ENCODE measurements around the gene PCDHA8. TPM values are rescaled to one million over a fixed set of nuclear protein-coding genes. Genes with fewer than 3 reads are reported as not detected.

PCDHA8 gene
- total and polyA plus RNA-seq, 9 donors = 0.02 to 0.72 (median 0.37) TPM; not detected in 1

DNA sequence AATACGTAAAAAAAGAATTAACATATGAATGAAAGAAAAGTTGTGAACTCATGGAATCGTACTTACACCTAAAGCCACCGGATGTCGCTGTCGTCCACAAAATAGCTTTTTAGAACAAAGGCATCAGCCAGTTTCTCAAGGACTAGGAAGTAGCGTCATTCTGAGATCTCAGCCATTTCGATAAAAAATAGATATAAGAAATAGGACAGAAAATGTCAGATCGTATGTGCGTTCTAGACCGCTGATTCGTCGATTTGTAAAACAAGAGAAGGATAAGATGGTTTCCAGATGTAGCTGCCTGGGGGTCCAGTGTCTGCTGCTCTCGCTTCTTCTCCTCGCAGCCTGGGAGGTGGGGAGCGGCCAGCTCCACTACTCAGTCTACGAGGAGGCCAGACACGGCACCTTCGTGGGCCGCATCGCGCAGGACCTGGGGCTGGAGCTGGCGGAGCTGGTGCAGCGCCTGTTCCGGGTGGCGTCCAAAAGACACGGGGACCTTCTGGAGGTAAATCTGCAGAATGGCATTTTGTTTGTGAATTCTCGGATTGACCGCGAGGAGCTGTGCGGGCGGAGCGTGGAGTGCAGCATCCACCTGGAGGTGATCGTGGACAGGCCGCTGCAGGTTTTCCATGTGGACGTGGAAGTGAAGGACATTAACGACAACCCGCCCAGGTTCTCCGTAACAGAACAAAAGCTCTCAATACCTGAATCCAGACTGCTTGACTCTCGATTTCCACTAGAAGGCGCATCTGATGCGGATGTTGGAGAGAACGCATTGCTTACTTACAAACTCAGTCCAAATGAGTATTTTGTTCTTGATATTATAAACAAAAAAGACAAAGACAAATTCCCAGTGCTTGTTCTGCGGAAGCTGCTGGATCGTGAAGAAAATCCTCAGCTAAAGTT, 15.0 kb downstream of the PCDHA8 start, which contains the start of gene PCDHA10:
Gene PCDHA10 (plus strand): TSS at position 126 of the 903 bp plus-strand sequence. CDS start 152 bp downstream, at position 278.
- peak in 1 of 5 donors; percentile 34 for DNase-seq
- TF ChIP-seq EP300 (IDR thresholded peaks at IDR 0.05) (no peak), POLR2A (IDR thresholded peaks at IDR 0.05) (no peak)
- TF ChIP-seq, protein P1, sequence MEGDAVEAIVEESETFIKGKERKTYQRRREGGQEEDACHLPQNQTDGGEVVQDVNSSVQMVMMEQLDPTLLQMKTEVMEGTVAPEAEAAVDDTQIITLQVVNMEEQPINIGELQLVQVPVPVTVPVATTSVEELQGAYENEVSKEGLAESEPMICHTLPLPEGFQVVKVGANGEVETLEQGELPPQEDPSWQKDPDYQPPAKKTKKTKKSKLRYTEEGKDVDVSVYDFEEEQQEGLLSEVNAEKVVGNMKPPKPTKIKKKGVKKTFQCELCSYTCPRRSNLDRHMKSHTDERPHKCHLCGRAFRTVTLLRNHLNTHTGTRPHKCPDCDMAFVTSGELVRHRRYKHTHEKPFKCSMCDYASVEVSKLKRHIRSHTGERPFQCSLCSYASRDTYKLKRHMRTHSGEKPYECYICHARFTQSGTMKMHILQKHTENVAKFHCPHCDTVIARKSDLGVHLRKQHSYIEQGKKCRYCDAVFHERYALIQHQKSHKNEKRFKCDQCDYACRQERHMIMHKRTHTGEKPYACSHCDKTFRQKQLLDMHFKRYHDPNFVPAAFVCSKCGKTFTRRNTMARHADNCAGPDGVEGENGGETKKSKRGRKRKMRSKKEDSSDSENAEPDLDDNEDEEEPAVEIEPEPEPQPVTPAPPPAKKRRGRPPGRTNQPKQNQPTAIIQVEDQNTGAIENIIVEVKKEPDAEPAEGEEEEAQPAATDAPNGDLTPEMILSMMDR (IDR thresholded peaks at IDR 0.05) = no peak
- Histone ChIP-seq H3K4me3 (peak within 1 kb of the TSS; percentile 28), H3K27me3 (no peaks in the 10 kb centered on the region), H3K36me3 (no peaks in the 10 kb centered on the region), H3K9me3 (no peaks in the 10 kb centered on the region), H3K4me1 (ENCODE audit: insufficient read depth) (no peaks in the 10 kb centered on the region), H3K27ac (no peak within 1 kb of the TSS)
- WGBS, 3 donors = 18 to 29% methylated on average over 44 of the region's 44 CpGs; no CpG with 5 or more reads in 1 of the 3 donors
- intact Hi-C loops (cut with DNase I) = no loop called here

DNA sequence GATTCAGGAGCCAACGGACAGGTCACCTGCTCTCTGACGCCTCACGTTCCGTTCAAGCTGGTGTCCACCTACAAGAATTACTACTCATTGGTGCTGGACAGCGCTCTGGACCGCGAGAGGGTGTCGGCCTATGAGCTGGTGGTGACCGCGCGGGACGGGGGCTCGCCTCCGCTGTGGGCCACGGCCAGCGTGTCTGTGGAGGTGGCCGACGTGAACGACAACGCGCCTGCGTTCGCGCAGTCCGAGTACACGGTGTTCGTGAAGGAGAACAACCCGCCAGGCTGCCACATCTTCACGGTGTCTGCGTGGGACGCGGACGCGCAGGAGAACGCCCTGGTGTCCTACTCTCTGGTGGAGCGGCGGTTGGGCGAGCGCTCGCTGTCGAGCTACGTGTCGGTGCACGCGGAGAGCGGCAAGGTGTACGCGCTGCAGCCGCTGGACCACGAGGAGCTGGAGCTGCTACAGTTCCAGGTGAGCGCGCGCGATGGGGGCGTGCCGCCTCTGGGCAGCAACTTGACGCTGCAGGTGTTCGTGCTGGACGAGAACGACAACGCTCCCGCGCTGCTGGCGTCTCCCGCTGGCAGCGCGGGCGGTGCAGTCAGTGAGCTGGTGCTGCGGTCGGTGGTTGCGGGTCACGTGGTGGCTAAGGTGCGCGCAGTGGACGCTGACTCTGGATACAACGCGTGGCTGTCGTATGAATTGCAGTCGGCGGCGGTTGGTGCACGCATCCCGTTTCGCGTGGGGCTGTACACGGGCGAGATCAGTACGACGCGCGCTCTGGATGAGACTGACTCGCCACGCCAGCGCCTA, 16.4 kb downstream of the PCDHA8 start:
- Histone ChIP-seq H3K4me1 (ENCODE audit: insufficient read depth) (no peaks in the 10 kb centered on the region), H3K9me3 (peaks cover 0 to 3% of the 10 kb centered on the region in 2 donors), H3K27ac (no peak overlapping the region), H3K36me3 (no peaks in the 10 kb centered on the region), H3K27me3 (no peaks in the 10 kb centered on the region), H3K4me3 (no peak overlapping the region)
- intact Hi-C loops (cut with DNase I) = no loop called here
- TF ChIP-seq EP300 (IDR thresholded peaks at IDR 0.05) (no peak), POLR2A (IDR thresholded peaks at IDR 0.05) (no peak)
- TF ChIP-seq, protein P1 (IDR thresholded peaks at IDR 0.05) = no peak
- DNase-seq = no peak
- 48 to 61% methylated on average over 76 to 94 of the region's 94 CpGs; no CpG with 5 or more reads in 1 of the 3 donors for WGBS, 3 donors

DNA sequence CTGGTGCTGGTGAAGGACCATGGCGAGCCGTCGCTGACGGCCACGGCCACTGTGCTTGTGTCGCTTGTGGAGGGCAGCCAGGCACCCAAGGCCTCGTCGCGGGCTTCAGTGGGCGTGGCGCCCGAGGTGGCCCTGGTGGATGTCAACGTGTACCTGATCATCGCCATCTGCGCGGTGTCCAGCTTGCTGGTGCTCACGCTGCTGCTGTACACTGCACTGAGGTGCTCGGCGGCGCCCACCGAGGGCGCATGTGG, 16.9 kb downstream of the PCDHA8 start:
- DNase-seq = no peak
- no peak overlapping the region for H3K27ac ChIP-seq
- H3K4me1 ChIP-seq (ENCODE audit: insufficient read depth) = no peaks in the 10 kb centered on the region
- no peaks in the 10 kb centered on the region for H3K36me3 ChIP-seq
- 68 to 72% methylated on average over 10 to 17 of the region's 22 CpGs; no CpG with 5 or more reads in 1 of the 3 donors for WGBS, 3 donors
- intact Hi-C loops (cut with DNase I) = no loop called here
- TF ChIP-seq POLR2A (IDR thresholded peaks at IDR 0.05) = no peak
- TF ChIP-seq, protein P1 (IDR thresholded peaks at IDR 0.05) = no peak
- no peak overlapping the region for H3K4me3 ChIP-seq
- H3K9me3 ChIP-seq = peaks cover 0 to 8% of the 10 kb centered on the region in 2 donors
- H3K27me3 ChIP-seq = no peaks in the 10 kb centered on the region

DNA sequence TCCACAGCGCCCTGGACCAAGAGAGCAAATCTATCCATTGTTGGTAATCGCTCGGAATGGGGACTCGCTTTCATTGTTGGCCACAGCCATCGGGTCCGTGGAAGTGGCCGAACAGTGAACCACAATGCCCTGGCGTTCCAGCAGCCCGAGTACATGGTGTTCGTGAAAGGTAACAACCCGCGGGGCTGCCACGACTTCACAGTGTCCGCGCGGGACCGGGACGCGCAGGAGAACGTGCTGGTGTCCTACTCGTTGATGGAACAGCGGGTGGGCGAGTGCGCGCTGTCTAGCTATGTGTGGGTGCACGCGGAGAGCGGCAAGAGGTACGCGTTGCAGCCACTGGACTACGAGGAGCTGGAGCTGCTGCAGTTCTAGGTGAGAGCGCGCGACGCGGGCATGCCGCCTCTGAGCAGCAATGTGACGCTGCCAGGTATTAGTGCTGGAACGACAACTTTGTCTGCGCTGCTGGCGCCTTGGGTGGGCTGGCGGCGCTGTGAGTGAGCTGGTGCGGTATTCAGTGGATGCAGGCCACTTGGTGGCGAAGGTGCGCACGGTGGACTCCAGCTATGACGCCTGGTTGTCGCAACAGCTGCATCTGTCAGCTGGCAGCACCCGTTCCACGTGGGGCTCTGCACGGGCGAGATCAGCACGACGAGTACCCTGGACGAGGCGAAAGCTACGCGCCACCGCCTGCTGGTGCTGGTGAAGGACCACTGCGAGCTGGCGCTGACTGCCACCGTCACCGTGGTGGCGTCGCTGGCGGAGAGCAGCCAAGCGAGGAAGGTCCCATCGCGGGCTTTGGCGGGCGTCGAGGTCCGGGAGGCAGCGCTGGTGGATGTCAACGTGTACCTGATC, 21.7 kb downstream of the PCDHA8 start:
- DNase-seq = no peak

More for the DNA sequence above, 21.7 kb downstream of the PCDHA8 start:
- Histone ChIP-seq H3K4me1 (ENCODE audit: insufficient read depth) (no peaks in the 10 kb centered on the region), H3K27ac (no peak overlapping the region), H3K4me3 (no peak overlapping the region), H3K36me3 (no peaks in the 10 kb centered on the region), H3K27me3 (no peaks in the 10 kb centered on the region), H3K9me3 (peaks cover 0 to 11% of the 10 kb centered on the region in 2 donors)
- intact Hi-C loops (cut with DNase I) = no loop called here
- 34 to 49% (median 39%) methylated on average over 73 to 76 of the region's 76 CpGs for WGBS, 3 donors
- TF ChIP-seq, protein P1 (IDR thresholded peaks at IDR 0.05) = no peak
- no peak for TF ChIP-seq POLR2A (IDR thresholded peaks at IDR 0.05)
- no peak for TF ChIP-seq EP300 (IDR thresholded peaks at IDR 0.05)

Data from ovary (tissue), 9 donors.